ENCODE results near the gene TSACC.

The TSACC gene

GRCh38 chr1:156295391-156295947 is 42.9 kb upstream of the TSACC start, which contains the start of gene GLMP:
GLMP (minus strand) TSS chr1:156295679; CDS start chr1:156295645, 34 bp downstream.
- H3K4me3 ChIP-seq (ENCODE audit: low read depth, low read length): no peak within 1 kb of the TSS
- TF ChIP-seq MYC (IDR thresholded peaks at IDR 0.05; ENCODE audit: low read depth, low read length): no peak
- no peak for TF ChIP-seq CTCF (IDR thresholded peaks at IDR 0.05; ENCODE audit: low read depth, low read length)
- TF ChIP-seq MAX (IDR thresholded peaks at IDR 0.05; ENCODE audit: low read depth, low read length): no peak
- no peak for TF ChIP-seq POLR2A (IDR thresholded peaks at IDR 0.05; ENCODE audit: extremely low read depth, insufficient read length)
- no peak for DNase-seq (ENCODE audit: low read depth)

- H3K4me3 ChIP-seq (ENCODE audit: low read depth, low read length): no peak within 1 kb of the TSS
- no peak for DNase-seq (ENCODE audit: low read depth)
- no peak for TF ChIP-seq POLR2A (IDR thresholded peaks at IDR 0.05; ENCODE audit: extremely low read depth, insufficient read length)
- no peak for TF ChIP-seq MYC (IDR thresholded peaks at IDR 0.05; ENCODE audit: low read depth, low read length)
- TF ChIP-seq MAX (IDR thresholded peaks at IDR 0.05; ENCODE audit: low read depth, low read length): no peak
- no peak for TF ChIP-seq CTCF (IDR thresholded peaks at IDR 0.05; ENCODE audit: low read depth, low read length)
Observed at GRCh38 chr1:156298852-156299357, 39.4 kb upstream of the TSACC start, which contains the start of gene VHLL. VHLL (minus strand) TSS chr1:156299307; CDS start chr1:156299189, 118 bp downstream.

- no peak for TF ChIP-seq MYC (IDR thresholded peaks at IDR 0.05; ENCODE audit: low read depth, low read length)
- H3K4me3 ChIP-seq (ENCODE audit: low read depth, low read length): no peak overlapping the region
- DNase-seq (ENCODE audit: low read depth): no peak
Observed at GRCh38 chr1:156303241-156303640, 35.1 kb upstream of the TSACC start.

GRCh38 chr1:156305215-156305614 is 33.1 kb upstream of the TSACC start:
- TF ChIP-seq MAX (IDR thresholded peaks at IDR 0.05; ENCODE audit: low read depth, low read length): no peak
- no peak for TF ChIP-seq POLR2A (IDR thresholded peaks at IDR 0.05; ENCODE audit: extremely low read depth, insufficient read length)
- no peak for TF ChIP-seq CTCF (IDR thresholded peaks at IDR 0.05; ENCODE audit: low read depth, low read length)
- no peak for TF ChIP-seq MYC (IDR thresholded peaks at IDR 0.05; ENCODE audit: low read depth, low read length)
- no peak for DNase-seq (ENCODE audit: low read depth)
- H3K4me3 ChIP-seq (ENCODE audit: low read depth, low read length): no peak overlapping the region

GRCh38 chr1:156308078-156308477 is 30.2 kb upstream of the TSACC start:
- TF ChIP-seq CTCF (IDR thresholded peaks at IDR 0.05; ENCODE audit: low read depth, low read length): no peak
- no peak for TF ChIP-seq MYC (IDR thresholded peaks at IDR 0.05; ENCODE audit: low read depth, low read length)
- no peak for TF ChIP-seq MAX (IDR thresholded peaks at IDR 0.05; ENCODE audit: low read depth, low read length)
- TF ChIP-seq POLR2A (IDR thresholded peaks at IDR 0.05; ENCODE audit: extremely low read depth, insufficient read length): no peak
- no peak overlapping the region for H3K4me3 ChIP-seq (ENCODE audit: low read depth, low read length)
- DNase-seq (ENCODE audit: low read depth): no peak

GRCh38 chr1:156310962-156311361 is 27.4 kb upstream of the TSACC start:
- peak; percentile 72 for DNase-seq (ENCODE audit: low read depth)
- TF ChIP-seq POLR2A (IDR thresholded peaks at IDR 0.05; ENCODE audit: extremely low read depth, insufficient read length): no peak
- no peak for TF ChIP-seq MYC (IDR thresholded peaks at IDR 0.05; ENCODE audit: low read depth, low read length)
- TF ChIP-seq CTCF (IDR thresholded peaks at IDR 0.05; ENCODE audit: low read depth, low read length): no peak
- TF ChIP-seq MAX (IDR thresholded peaks at IDR 0.05; ENCODE audit: low read depth, low read length): no peak
- no peak overlapping the region for H3K4me3 ChIP-seq (ENCODE audit: low read depth, low read length)
